Measurements from ENCODE around the gene PDCD2. TPM values are rescaled to one million over a fixed set of nuclear protein-coding genes. Genes with fewer than 3 reads are reported as not detected.
A peak's percentile ranks its signal among the peaks of the same experiment; 100 is the strongest.

PDCD2 gene
- total and polyA plus RNA-seq, 7 experiments from 2014 or later: 49.4 to 128 (median 80.0) TPM

- no peak overlapping the region for H3K27ac ChIP-seq (ENCODE audit: low read depth, low read length)
- Mint-ChIP-seq H3K9me3 (peaks cover 3 to 34% (median 21%) of the 10 kb centered on the region in 11 donors), H3K27me3 (peaks cover 9 to 50% (median 34%) of the 10 kb centered on the region in 5 donors), H3K4me1 (no peaks in the 10 kb centered on the region), H3K36me3 (peaks cover 0 to 15% (median 4%) of the 10 kb centered on the region in 5 donors), H3K4me3 (no peak overlapping the region), H3K27ac (no peak overlapping the region)
- POLR2A ChIA-PET: no interaction called here
- H3K4me1 ChIP-seq (ENCODE audit: control insufficient read depth in 2 of 2, insufficient read depth in 2 of 2, low read length in 2 of 2): no peaks in the 10 kb centered on the region
- H3K9me3 ChIP-seq (ENCODE audit: control insufficient read depth in 2 of 3, low read length in 3 of 3): peaks cover 0 to 11% (median 0%) of the 10 kb centered on the region in 3 experiments
- CTCF ChIA-PET: no interaction called here
- DNase-seq: no peak
- no peaks in the 10 kb centered on the region for H3K36me3 ChIP-seq (ENCODE audit: control insufficient read depth in 2 of 3, insufficient read depth in 3 of 3, low read length in 3 of 3)
- intact Hi-C loops (cut with micrococcal nuclease): no loop called here
- no peak overlapping the region for H3K4me3 ChIP-seq (ENCODE audit: low read length)
- no peak for ATAC-seq
- H3K27me3 ChIP-seq (ENCODE audit: control insufficient read depth in 2 of 2, insufficient read depth in 2 of 2, low read length in 2 of 2): no peaks in the 10 kb centered on the region
Measured at GRCh38 chr6:170596426-170596825, 12.0 kb upstream of the PDCD2 start.

- H3K27me3 ChIP-seq (ENCODE audit: control insufficient read depth in 2 of 2, insufficient read depth in 2 of 2, low read length in 2 of 2): no peaks in the 10 kb centered on the region
- POLR2A ChIA-PET: no interaction called here
Measured at GRCh38 chr6:170590725-170591124, 6.3 kb upstream of the PDCD2 start.

GRCh38 chr6:170584954-170585498 is 589 bp upstream of the PDCD2 start:
- intact Hi-C loops (cut with micrococcal nuclease): loop anchor here (1.0 to 5.0 kb wide), 8 partner anchors 31 to 1701 kb away; partner anchors contain the start of genes C6orf120 (in 2 of the 2), FAM120B (in 2 of the 2), TBP (in 2 of the 2) and WDR27 (in 2 of the 2)
- Histone ChIP-seq H3K27me3 (ENCODE audit: control insufficient read depth in 2 of 2, insufficient read depth in 2 of 2, low read length in 2 of 2) (no peaks in the 10 kb centered on the region), H3K27ac (ENCODE audit: low read depth, low read length) (peak overlapping the region; percentile 88), H3K9me3 (ENCODE audit: control insufficient read depth in 2 of 3, low read length in 3 of 3) (no peaks in the 10 kb centered on the region), H3K4me1 (ENCODE audit: control insufficient read depth in 2 of 2, insufficient read depth in 2 of 2, low read length in 2 of 2) (peaks cover 8 to 11% of the 10 kb centered on the region in 2 donors), H3K36me3 (ENCODE audit: control insufficient read depth in 2 of 3, insufficient read depth in 3 of 3, low read length in 3 of 3) (peaks cover 6 to 26% (median 7%) of the 10 kb centered on the region in 3 experiments), H3K4me3 (ENCODE audit: low read length) (peak overlapping the region; percentile 89)
- peaks cover 0 to 25% (median 13%) of the 10 kb centered on the region in 5 donors for H3K36me3 Mint-ChIP-seq
- peak overlapping the region; percentile 93 to 99 (median 96) for H3K27ac Mint-ChIP-seq
- DNase-seq: peak in 1 of 9 donors; percentile 4
- ChIA-PET POLR2A (interaction anchor here (0.5 to 3.6 kb wide), 8 partner anchors 10 to 1372 kb away, joined by 3 to 48 read pairs (median 4); partner anchors contain the start of genes C6orf120, PHF10, PSMB1 and TBP), CTCF (no interaction called here)
- peaks cover 14 to 42% (median 37%) of the 10 kb centered on the region in 7 donors for H3K4me1 Mint-ChIP-seq
- ATAC-seq: no peak
- peaks cover 0 to 8% (median 5%) of the 10 kb centered on the region in 5 donors for H3K27me3 Mint-ChIP-seq
- peaks cover 0 to 5% (median 0%) of the 10 kb centered on the region in 11 donors for H3K9me3 Mint-ChIP-seq
- peak overlapping the region; percentile 96 to 100 (median 97) for H3K4me3 Mint-ChIP-seq

More at GRCh38 chr6:170590725-170591124, 6.3 kb upstream of the PDCD2 start:
- H3K4me3 Mint-ChIP-seq: no peak overlapping the region
- no peak overlapping the region for H3K27ac Mint-ChIP-seq
- H3K36me3 Mint-ChIP-seq: peaks cover 0 to 28% (median 6%) of the 10 kb centered on the region in 5 donors
- H3K4me1 ChIP-seq (ENCODE audit: control insufficient read depth in 2 of 2, insufficient read depth in 2 of 2, low read length in 2 of 2): no peaks in the 10 kb centered on the region
- no peaks in the 10 kb centered on the region for H3K36me3 ChIP-seq (ENCODE audit: control insufficient read depth in 2 of 3, insufficient read depth in 3 of 3, low read length in 3 of 3)
- H3K4me3 ChIP-seq (ENCODE audit: low read length): no peak overlapping the region
- ATAC-seq: no peak
- intact Hi-C loops (cut with micrococcal nuclease): no loop called here
- peaks cover 0 to 19% (median 3%) of the 10 kb centered on the region in 3 experiments for H3K9me3 ChIP-seq (ENCODE audit: control insufficient read depth in 2 of 3, low read length in 3 of 3)
- peaks cover 0 to 5% (median 0%) of the 10 kb centered on the region in 7 donors for H3K4me1 Mint-ChIP-seq
- no peak overlapping the region for H3K27ac ChIP-seq (ENCODE audit: low read depth, low read length)
- peaks cover 17 to 47% (median 27%) of the 10 kb centered on the region in 5 donors for H3K27me3 Mint-ChIP-seq
- no peak for DNase-seq
- H3K9me3 Mint-ChIP-seq: peaks cover 3 to 53% (median 32%) of the 10 kb centered on the region in 11 donors
- CTCF ChIA-PET: no interaction called here

GRCh38 chr6:170583756-170584180 is 669 bp downstream of the PDCD2 start:
- peak overlapping the region; percentile 94 to 99 (median 95) for H3K27ac Mint-ChIP-seq
- H3K4me1 ChIP-seq (ENCODE audit: control insufficient read depth in 2 of 2, insufficient read depth in 2 of 2, low read length in 2 of 2): peaks cover 8 to 11% of the 10 kb centered on the region in 2 donors
- peaks cover 6 to 34% (median 7%) of the 10 kb centered on the region in 3 experiments for H3K36me3 ChIP-seq (ENCODE audit: control insufficient read depth in 2 of 3, insufficient read depth in 3 of 3, low read length in 3 of 3)
- intact Hi-C loops (cut with micrococcal nuclease): loop anchor here (1.0 to 5.0 kb wide), 8 partner anchors 29 to 1699 kb away; partner anchors contain the start of genes C6orf120 (in 2 of the 2), FAM120B (in 2 of the 2), TBP (in 2 of the 2) and WDR27 (in 2 of the 2)
- H3K4me3 Mint-ChIP-seq: peak overlapping the region; percentile 92 to 99 (median 96)
- H3K27me3 ChIP-seq (ENCODE audit: control insufficient read depth in 2 of 2, insufficient read depth in 2 of 2, low read length in 2 of 2): no peaks in the 10 kb centered on the region
- peaks cover 0 to 4% (median 0%) of the 10 kb centered on the region in 5 donors for H3K27me3 Mint-ChIP-seq
- peak overlapping the region; percentile 89 for H3K4me3 ChIP-seq (ENCODE audit: low read length)
- H3K27ac ChIP-seq (ENCODE audit: low read depth, low read length): peak overlapping the region; percentile 88
- ChIA-PET POLR2A (interaction anchor here (0.6 to 3.6 kb wide), 19 partner anchors 9 to 1371 kb away, joined by 3 to 48 read pairs (median 4); partner anchors contain the start of genes C6orf120, DYNLT2, ERMARD and PHF10), CTCF (interaction anchor here (0.6 to 1.2 kb wide), 3 partner anchors 8 to 491 kb away, joined by 4 read pairs; partner anchors contain the start of gene TBP)
- H3K4me1 Mint-ChIP-seq: peaks cover 14 to 42% (median 37%) of the 10 kb centered on the region in 7 donors
- H3K9me3 Mint-ChIP-seq: no peaks in the 10 kb centered on the region
- no peak for DNase-seq
- no peaks in the 10 kb centered on the region for H3K9me3 ChIP-seq (ENCODE audit: control insufficient read depth in 2 of 3, low read length in 3 of 3)
- peaks cover 1 to 28% (median 16%) of the 10 kb centered on the region in 5 donors for H3K36me3 Mint-ChIP-seq
- no peak for ATAC-seq

DNA sequence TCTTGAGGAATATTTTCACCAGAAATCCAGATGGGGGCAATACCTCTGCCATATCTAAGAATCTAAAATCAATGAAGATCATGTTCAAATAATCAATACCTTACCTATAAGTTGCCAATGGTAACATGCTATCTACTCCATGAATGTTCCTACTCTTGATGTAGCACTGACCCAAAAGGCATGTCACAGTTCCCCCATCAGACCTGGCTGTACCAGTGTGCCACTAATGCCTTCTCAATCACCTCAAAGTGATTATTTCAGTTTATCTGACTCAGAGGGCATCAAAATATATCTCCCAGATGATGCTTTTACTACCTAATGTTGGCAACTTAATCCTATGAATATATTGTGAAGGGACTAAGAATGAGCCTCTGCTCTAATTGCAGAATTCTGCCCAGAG is 5.5 kb downstream of the PDCD2 start:
- CTCF ChIA-PET: no interaction called here
- H3K4me3 ChIP-seq (ENCODE audit: low read length): no peak overlapping the region
- no peaks in the 10 kb centered on the region for H3K9me3 ChIP-seq (ENCODE audit: control insufficient read depth in 2 of 3, low read length in 3 of 3)
- peaks cover 6 to 72% (median 18%) of the 10 kb centered on the region in 3 experiments for H3K36me3 ChIP-seq (ENCODE audit: control insufficient read depth in 2 of 3, insufficient read depth in 3 of 3, low read length in 3 of 3)
- peaks cover 8% of the 10 kb centered on the region in 2 donors for H3K4me1 ChIP-seq (ENCODE audit: control insufficient read depth in 2 of 2, insufficient read depth in 2 of 2, low read length in 2 of 2)
- DNase-seq: no peak
- H3K27me3 ChIP-seq (ENCODE audit: control insufficient read depth in 2 of 2, insufficient read depth in 2 of 2, low read length in 2 of 2): no peaks in the 10 kb centered on the region
- POLR2A ChIA-PET: no interaction called here
- no peak for ATAC-seq
- H3K27me3 Mint-ChIP-seq: no peaks in the 10 kb centered on the region
- H3K4me1 Mint-ChIP-seq: peaks cover 10 to 28% (median 26%) of the 10 kb centered on the region in 7 donors
- H3K9me3 Mint-ChIP-seq: no peaks in the 10 kb centered on the region
- peaks cover 3 to 33% (median 16%) of the 10 kb centered on the region in 5 donors for H3K36me3 Mint-ChIP-seq
- H3K4me3 Mint-ChIP-seq: no peak overlapping the region
- H3K27ac ChIP-seq (ENCODE audit: low read depth, low read length): no peak overlapping the region
- intact Hi-C loops (cut with micrococcal nuclease): no loop called here
- H3K27ac Mint-ChIP-seq: peak overlapping the region in 5 of 9 donors; percentile 4 to 81 (median 63)

DNA sequence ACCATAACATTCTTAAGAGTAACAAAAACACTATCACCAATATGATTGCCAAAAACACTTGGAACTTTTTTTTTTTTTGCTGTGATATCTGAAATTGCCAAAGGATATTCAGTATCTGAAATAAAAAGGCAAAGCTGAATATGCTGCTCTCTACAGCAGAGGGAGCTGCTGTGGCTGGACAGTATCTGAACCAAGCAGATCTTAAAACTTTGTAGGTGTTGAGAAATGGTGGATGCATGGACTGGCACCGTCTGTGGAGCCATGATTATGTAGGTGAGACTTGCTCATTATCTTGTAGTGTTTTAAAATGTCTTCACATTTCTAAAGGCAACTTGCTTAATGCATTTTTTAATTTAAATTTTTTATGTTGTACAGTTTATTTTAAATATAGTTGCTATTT is 9.2 kb downstream of the PDCD2 start:
- H3K9me3 Mint-ChIP-seq: no peaks in the 10 kb centered on the region
- POLR2A ChIA-PET: interaction anchor here (0.7 to 2.2 kb wide), 2 partner anchors 9 to 26 kb away, joined by 6 to 11 read pairs; partner anchors contain the start of gene PDCD2
- H3K36me3 Mint-ChIP-seq: peaks cover 5 to 30% (median 7%) of the 10 kb centered on the region in 5 donors

More for the DNA sequence above, 9.2 kb downstream of the PDCD2 start:
- no peak overlapping the region for H3K4me3 ChIP-seq (ENCODE audit: low read length)
- no peaks in the 10 kb centered on the region for H3K27me3 Mint-ChIP-seq
- peaks cover under 1 to 78% (median 11%) of the 10 kb centered on the region in 3 experiments for H3K36me3 ChIP-seq (ENCODE audit: control insufficient read depth in 2 of 3, insufficient read depth in 3 of 3, low read length in 3 of 3)
- no peak overlapping the region for H3K27ac ChIP-seq (ENCODE audit: low read depth, low read length)
- ATAC-seq (no peak), DNase-seq (no peak)
- no peaks in the 10 kb centered on the region for H3K9me3 ChIP-seq (ENCODE audit: control insufficient read depth in 2 of 3, low read length in 3 of 3)
- H3K4me1 ChIP-seq (ENCODE audit: control insufficient read depth in 2 of 2, insufficient read depth in 2 of 2, low read length in 2 of 2): no peaks in the 10 kb centered on the region
- intact Hi-C loops (cut with micrococcal nuclease): no loop called here
- H3K27me3 ChIP-seq (ENCODE audit: control insufficient read depth in 2 of 2, insufficient read depth in 2 of 2, low read length in 2 of 2): no peaks in the 10 kb centered on the region
- peaks cover 0 to 3% (median 0%) of the 10 kb centered on the region in 7 donors for H3K4me1 Mint-ChIP-seq
- H3K27ac Mint-ChIP-seq: no peak overlapping the region
- no peak overlapping the region for H3K4me3 Mint-ChIP-seq
- CTCF ChIA-PET: interaction anchor here (1.3 kb wide), 1 partner anchor 9 kb away, joined by 4 read pairs; no protein-coding TSS in a partner anchor
